Measurements from ENCODE around the gene AFAP1.

The AFAP1 gene

GRCh38 chr4:7777871-7778509 is 161.7 kb downstream of the AFAP1 start:
- no peak for DNase-seq

GRCh38 chr4:7777017-7777710 is 162.5 kb downstream of the AFAP1 start:
- no peak for DNase-seq

- DNase-seq, result no peak
These were observed 164.3 kb downstream of the AFAP1 start for GRCh38 chr4:7775396-7775795.

- DNase-seq, result no peak
These were observed 165.1 kb downstream of the AFAP1 start for GRCh38 chr4:7774301-7775294.

- DNase-seq, result no peak
These were observed 166.1 kb downstream of the AFAP1 start for GRCh38 chr4:7773401-7774180.

- DNase-seq, result no peak
These were observed 166.8 kb downstream of the AFAP1 start for GRCh38 chr4:7772711-7773385.

GRCh38 chr4:7771541-7772507 is 167.8 kb downstream of the AFAP1 start:
- DNase-seq, result no peak

GRCh38 chr4:7771056-7771455 is 168.6 kb downstream of the AFAP1 start:
- no peak for DNase-seq

GRCh38 chr4:7770224-7771050 is 169.2 kb downstream of the AFAP1 start:
- DNase-seq, result no peak

- DNase-seq, result no peak
These were observed 170.1 kb downstream of the AFAP1 start for GRCh38 chr4:7769396-7770223.

GRCh38 chr4:7768736-7769135 is 170.9 kb downstream of the AFAP1 start:
- no peak for DNase-seq

- no peak for DNase-seq
These were observed 171.7 kb downstream of the AFAP1 start for GRCh38 chr4:7767966-7768365.

- DNase-seq, result no peak
These were observed 172.1 kb downstream of the AFAP1 start for GRCh38 chr4:7767526-7767925.

GRCh38 chr4:7766661-7767345 is 172.9 kb downstream of the AFAP1 start:
- no peak for DNase-seq

GRCh38 chr4:7766086-7766485 is 173.6 kb downstream of the AFAP1 start:
- no peak for DNase-seq

GRCh38 chr4:7765666-7766065 is 174.0 kb downstream of the AFAP1 start:
- DNase-seq, result no peak

- DNase-seq, result no peak
These were observed 175.2 kb downstream of the AFAP1 start for GRCh38 chr4:7764466-7764865.

- no peak for DNase-seq
These were observed 175.9 kb downstream of the AFAP1 start for GRCh38 chr4:7763788-7764187.

Data from NCI-H510A (cell line).